ENCODE measurements around the gene DVL2. TPM values are rescaled to one million over a fixed set of nuclear protein-coding genes. Genes with fewer than 3 reads are reported as not detected.
A peak's percentile ranks its signal among the peaks of the same experiment; 100 is the strongest.

The DVL2 gene
- total RNA-seq, 4 donors from 2014 or later = 51.7 to 87.5 (median 67.8) TPM

DNA sequence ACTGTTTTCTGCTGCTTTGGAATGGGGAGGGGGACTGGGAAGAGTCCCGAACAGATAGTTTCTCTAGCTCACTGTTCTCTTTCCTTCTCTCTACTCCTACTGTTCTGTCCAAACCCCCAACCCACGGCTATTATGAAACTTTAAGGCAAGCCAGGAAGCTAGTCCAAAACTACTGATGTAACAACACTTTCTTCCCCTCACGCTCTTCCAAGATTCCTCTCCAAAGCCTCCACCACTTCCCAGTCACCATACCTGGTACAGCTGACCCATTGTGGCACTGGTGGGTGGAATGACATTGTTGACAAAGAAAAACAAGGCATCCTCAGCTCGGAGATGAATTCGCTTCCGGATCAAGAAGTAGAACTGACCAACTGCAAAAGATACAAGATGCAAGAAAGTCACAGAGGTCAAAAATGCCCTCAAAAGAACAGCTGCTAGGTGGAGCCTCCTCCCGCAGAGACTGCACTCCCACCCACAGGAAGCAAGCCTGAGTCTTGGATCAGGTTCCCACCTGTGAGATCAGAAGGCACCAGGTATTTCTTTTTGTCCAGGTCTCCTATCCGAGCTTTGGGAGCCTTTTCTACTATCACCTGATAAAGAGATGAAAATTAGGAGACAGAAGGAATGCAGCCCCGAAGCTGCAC lies 6.9 kb upstream of the DVL2 start:
- intact Hi-C loops (cut with DNase I; ENCODE audit: low total_unique reads) = no loop called here
- 30% methylated on average over 9 of the region's 9 CpGs for WGBS, 2 donors

GRCh38 chr17:7240375-7240774 lies 6.1 kb upstream of the DVL2 start:
- 58 to 68% methylated on average over 4 of the region's 4 CpGs for WGBS, 2 donors
- TF ChIP-seq CTCF (IDR thresholded peaks at IDR 0.05) = no peak
- TF ChIP-seq POLR2A (IDR thresholded peaks at IDR 0.05) = no peak
- intact Hi-C loops (cut with DNase I; ENCODE audit: low total_unique reads) = no loop called here
- H3K4me3 ChIP-seq (ENCODE audit: low read depth, poor library complexity, severe bottlenecking) = no peak overlapping the region
- no peak for DNase-seq (ENCODE audit: low spot score in 2 of 2)

More for the DNA sequence above, 6.9 kb upstream of the DVL2 start:
- peak overlapping the region; percentile 97 for H3K4me3 ChIP-seq (ENCODE audit: low read depth, poor library complexity, severe bottlenecking)
- no peak for DNase-seq (ENCODE audit: low spot score in 2 of 2)
- TF ChIP-seq CTCF (IDR thresholded peaks at IDR 0.05) = no peak
- TF ChIP-seq POLR2A (IDR thresholded peaks at IDR 0.05) = no peak

DNA sequence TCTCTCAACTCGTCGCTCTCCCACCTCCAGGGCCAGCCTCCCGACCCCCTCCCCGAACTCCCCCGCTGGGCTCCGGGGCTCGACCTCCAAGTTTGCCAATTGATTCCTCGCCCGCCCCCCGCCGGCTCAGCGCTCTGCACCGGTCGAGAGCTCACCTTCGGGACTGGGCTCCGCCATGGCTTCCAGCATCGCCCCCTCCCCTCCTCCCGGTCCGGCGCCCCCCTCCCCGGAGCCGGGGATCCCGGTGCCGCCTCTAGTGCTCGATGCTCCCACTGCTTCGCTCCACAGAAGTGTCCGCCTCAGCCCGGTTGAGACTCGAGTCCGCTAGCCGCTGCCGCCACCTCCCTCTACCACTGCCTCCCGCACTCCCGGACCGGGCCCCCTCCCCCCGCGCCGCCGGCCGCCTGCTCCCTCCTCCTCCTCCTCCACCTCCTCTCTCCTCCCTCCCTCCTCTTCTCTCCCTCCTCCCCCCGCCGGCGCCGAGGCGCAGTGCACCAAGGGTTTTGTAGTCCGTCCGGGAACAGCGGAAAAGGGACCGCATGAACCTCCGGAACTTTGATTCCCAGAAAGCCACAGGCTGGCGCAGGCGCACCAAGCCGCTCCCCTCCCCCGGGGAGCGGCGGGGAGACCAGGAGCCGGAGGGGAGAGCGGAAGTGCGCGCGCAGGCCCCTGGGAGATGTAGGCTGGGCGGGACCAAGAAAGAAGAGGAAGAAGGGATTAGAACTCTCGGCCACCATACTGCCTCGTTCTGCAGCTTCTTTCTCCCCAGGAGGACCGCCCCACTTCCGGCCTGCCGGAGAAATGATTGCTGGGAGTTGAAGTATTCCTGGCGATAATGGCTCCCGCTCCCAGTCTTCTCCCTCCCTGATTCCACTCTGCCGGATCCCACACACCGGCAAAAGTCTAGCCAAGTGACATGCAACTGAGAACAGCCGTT lies 5.0 kb upstream of the DVL2 start, which contains the start of gene PHF23:
Gene PHF23 (minus strand): TSS at position 367 of the 937 bp plus-strand sequence. CDS start 178 bp downstream, at position 189.
- intact Hi-C loops (cut with DNase I; ENCODE audit: low total_unique reads) = no loop called here
- TF ChIP-seq CTCF (IDR thresholded peaks at IDR 0.05) (peak in 1 of 3 donors; percentile 64), POLR2A (IDR thresholded peaks at IDR 0.05) (peak in 1 of 2 donors; percentile 40)
- DNase-seq (ENCODE audit: low spot score in 2 of 2) = peak; percentile 99 to 100
- peak within 1 kb of the TSS; percentile 99 for H3K4me3 ChIP-seq (ENCODE audit: low read depth, poor library complexity, severe bottlenecking)
- 1% methylated on average over 67 to 72 of the region's 72 CpGs for WGBS, 2 donors

DNA sequence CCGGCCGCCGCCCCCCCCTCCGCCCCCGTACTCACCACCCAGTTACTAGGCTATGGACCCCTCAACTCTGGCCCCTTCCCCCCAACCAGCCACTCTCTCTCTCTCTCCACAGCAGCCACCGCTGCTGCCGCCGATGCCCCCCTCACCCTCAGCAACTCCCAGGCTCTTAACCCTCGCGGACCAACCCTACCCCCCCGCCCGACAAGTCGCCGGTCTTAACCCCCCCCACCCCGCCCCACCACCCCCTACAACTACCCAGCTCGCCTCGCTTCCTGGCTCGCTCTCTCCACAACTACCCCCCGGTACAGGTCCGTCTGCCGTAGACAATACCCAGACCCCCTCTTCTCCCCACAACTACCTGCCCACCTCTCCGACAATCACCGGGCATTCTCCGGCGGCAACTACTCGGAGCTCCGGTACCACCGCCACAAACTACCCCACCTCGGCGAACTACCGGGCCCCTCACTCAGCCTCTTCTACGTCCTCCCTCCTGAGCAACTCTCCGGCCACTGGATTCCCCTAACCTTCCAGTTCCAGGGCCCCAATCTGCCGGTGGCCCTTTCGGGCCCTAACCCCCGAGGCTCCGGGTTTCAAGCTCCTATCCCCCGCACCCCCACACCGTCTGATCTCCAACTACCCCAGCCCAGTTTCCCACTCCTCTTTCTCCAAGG lies 4.2 kb upstream of the DVL2 start:
- DNase-seq (ENCODE audit: low spot score in 2 of 2) = no peak
- WGBS, 2 donors = 0 to 1% methylated on average over 26 to 31 of the region's 39 CpGs
- TF ChIP-seq CTCF (IDR thresholded peaks at IDR 0.05) (no peak), POLR2A (IDR thresholded peaks at IDR 0.05) (no peak)
- peak overlapping the region; percentile 99 for H3K4me3 ChIP-seq (ENCODE audit: low read depth, poor library complexity, severe bottlenecking)
- intact Hi-C loops (cut with DNase I; ENCODE audit: low total_unique reads) = no loop called here

DNA sequence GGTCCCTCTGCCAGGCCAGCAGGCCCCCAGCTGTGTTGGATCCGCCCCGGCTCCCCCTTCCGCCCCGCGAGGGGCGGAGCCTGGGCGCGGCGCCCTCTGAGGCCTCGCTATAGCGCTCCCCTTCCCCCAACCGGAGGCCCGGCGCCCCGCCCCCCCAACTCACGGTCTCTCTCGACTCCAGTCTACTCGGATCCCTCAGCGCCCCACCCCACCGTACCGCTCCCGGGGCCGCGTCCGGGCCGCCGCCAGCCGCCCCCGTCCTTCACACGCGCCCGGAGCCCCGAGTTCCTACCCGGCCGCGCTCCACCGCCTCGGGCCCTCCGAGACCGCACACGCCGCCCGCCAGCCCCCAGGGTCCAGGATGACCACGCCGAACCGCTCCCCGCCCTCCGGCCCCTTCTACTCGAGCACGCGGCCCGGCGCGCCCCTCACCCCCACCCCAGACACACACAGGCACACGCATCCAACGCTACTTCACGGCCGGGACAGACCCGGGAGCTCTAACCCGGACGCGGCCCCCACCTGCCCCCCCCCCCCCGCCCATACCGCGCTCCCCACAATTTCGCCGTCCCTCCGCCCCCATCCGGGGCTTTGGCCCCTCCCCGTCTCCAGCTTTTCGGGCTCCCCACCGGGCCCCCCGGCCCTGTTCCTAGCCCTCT lies 3.6 kb upstream of the DVL2 start:
- 0 to 1% methylated on average over 40 to 44 of the region's 73 CpGs for WGBS, 2 donors
- TF ChIP-seq CTCF (IDR thresholded peaks at IDR 0.05) = no peak
- no peak for TF ChIP-seq POLR2A (IDR thresholded peaks at IDR 0.05)
- peak overlapping the region; percentile 99 for H3K4me3 ChIP-seq (ENCODE audit: low read depth, poor library complexity, severe bottlenecking)
- DNase-seq (ENCODE audit: low spot score in 2 of 2) = peak in 1 of 2 donors; percentile 96
- intact Hi-C loops (cut with DNase I; ENCODE audit: low total_unique reads) = no loop called here

Data from lower leg skin (tissue), 4 donors.